Left renal cortex interstitium (tissue), 4 donors: ENCODE measurements around the gene NRG3. TPM values are rescaled to one million over a fixed set of nuclear protein-coding genes. Genes with fewer than 3 reads are reported as not detected.
A peak's percentile ranks its signal among the peaks of the same experiment; 100 is the strongest.

Experiments used
- DNase-seq, 4 donors: peaks; one replicate each; pipeline ENCODE4 v3.0.0-alpha.2; 2013; ENCODE audit warnings: low read depth in 4 of 4, low spot score in 2 of 4, missing footprints in 1 of 4
- polyA plus RNA-seq, 4 donors: library from polyadenylated mRNA; unstranded; fragments of 120-200 nt; gene quantifications; one replicate each; pipeline ENCODE4 v1.2.1, GENCODE V29; 2013; ENCODE audit not compliant: insufficient read length in 4 of 4

NRG3 gene
- polyA plus RNA-seq, 4 donors, result 11.5 to 14.4 (median 12.1) TPM

DNA sequence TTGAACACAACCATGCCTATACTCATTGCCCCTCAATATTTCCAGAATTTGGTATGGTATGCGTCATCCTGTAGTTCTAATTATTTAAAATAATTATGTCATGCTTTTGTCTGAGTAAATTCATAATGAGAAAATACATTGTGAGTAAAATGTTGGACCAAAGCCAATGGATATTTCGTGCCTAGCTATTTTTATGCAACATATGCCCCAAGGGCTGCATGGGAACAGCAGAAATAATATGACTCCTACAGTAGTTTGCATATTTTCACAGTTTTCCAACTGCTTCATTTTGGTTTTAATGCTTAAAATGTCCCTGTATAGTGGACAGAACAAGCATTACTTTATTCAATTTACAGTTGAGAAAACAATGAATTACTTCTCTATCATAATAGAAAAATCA, 1148.7 kb downstream of the NRG3 start:
- DNase-seq, result peak in 1 of 4 donors; percentile 6
